HG03066 (cell line): Measurements from ENCODE around the gene PRXL2B.
A peak's percentile ranks its signal among the peaks of the same experiment; 100 is the strongest.

Experiments used
- ATAC-seq: cut with Tn5 transposase; IDR thresholded peaks from one replicate; pipeline ENCODE4 v1.9.1; 2021; ENCODE audit warnings: low read depth; ENCODE audit not compliant: unreplicated experiment

The PRXL2B gene, protein sequence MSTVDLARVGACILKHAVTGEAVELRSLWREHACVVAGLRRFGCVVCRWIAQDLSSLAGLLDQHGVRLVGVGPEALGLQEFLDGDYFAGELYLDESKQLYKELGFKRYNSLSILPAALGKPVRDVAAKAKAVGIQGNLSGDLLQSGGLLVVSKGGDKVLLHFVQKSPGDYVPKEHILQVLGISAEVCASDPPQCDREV

DNA sequence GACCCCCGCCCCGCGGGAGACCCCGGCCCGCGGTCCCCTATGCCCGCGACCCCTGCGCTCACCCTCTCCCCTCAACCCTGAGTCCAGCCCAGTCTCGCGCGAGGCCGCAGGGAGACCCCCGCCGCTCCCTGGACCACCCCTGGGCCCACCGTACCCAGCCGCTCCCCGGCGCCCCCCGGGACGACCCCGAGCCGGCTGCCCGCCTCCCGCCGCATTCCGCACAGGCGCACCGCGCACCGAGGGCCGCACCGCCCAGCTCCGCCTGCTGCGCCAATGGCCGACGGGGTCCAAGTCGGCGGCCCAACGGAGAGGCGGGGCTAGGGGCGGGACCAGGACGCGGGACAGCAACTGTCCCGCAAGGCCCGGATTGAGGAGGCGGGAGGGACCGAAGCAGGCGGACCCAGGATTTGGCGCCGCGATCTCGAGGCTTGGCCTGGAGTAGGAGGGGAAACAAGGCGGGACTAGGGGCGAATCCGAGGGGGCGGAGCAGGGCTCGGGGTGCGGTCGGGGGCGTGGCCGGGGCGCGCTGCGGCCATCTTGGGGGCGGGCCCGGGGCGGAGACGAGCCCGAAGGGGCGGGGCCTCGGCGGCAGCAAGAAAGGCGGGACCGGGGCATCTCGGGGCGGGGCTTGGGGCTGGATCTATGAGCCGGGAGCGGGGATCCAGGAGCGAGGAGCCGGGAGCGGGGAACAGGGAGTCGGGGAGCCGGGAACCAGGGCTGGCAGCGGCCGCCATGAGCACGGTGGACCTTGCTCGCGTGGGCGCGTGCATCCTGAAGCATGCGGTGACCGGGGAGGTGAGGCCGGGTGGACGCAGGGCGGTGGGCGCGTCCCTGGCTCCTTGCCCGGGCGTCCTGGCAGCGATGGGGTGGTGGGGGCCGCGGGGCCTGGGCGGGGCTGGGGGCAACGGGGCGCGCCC lies at the start of gene PRXL2B:
PRXL2B (plus strand) TSS at position 624 of the 917 bp plus-strand sequence; CDS start at position 733, 109 bp downstream.
- peak; percentile 56 for ATAC-seq

- no peak for ATAC-seq
Observed at GRCh38 chr1:2537784-2538115, 48.8 kb upstream of the PRXL2B start.

- no peak for ATAC-seq
Observed at GRCh38 chr1:2538376-2538775, 48.2 kb upstream of the PRXL2B start.

- ATAC-seq = no peak
Observed at GRCh38 chr1:2538872-2539271, 47.7 kb upstream of the PRXL2B start.

- no peak for ATAC-seq
Observed at GRCh38 chr1:2539312-2539907, 47.2 kb upstream of the PRXL2B start.

DNA sequence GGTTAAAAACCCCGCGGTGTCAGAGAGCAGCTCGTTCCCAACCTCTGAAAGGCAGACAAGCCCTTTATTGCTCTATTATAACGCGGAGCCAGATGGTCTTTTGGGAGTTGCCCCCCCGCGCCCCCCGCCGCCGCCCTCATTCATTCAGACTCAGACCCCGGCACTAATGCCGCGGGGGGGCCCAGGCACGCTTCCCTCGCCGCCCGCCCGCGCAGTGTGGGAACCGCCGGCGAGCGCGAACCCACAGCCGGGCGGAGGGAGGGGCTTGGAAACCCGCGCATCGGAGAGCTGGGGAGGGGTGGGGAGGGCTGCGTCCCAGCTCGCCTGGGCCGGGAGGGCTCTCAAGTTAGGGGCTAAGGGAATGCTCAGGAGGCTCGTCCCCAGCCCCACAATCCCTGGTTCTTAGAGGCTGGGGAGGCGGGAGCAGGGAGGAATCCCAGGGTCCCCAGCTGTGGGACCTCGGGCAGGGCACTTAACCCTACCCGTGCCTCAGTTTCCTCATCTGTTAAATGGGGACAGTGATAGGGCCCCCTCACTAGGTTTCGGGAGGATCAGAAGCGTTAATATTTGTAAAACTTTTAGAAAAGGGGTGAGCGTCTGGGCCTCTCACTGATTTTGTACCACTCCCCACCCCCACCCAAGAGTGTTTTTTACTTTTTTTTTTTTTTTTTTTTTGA lies 45.6 kb upstream of the PRXL2B start:
- ATAC-seq = no peak

GRCh38 chr1:2541619-2542245 lies 44.8 kb upstream of the PRXL2B start:
- no peak for ATAC-seq

- no peak for ATAC-seq
Observed at GRCh38 chr1:2542246-2542915, 44.2 kb upstream of the PRXL2B start.

DNA sequence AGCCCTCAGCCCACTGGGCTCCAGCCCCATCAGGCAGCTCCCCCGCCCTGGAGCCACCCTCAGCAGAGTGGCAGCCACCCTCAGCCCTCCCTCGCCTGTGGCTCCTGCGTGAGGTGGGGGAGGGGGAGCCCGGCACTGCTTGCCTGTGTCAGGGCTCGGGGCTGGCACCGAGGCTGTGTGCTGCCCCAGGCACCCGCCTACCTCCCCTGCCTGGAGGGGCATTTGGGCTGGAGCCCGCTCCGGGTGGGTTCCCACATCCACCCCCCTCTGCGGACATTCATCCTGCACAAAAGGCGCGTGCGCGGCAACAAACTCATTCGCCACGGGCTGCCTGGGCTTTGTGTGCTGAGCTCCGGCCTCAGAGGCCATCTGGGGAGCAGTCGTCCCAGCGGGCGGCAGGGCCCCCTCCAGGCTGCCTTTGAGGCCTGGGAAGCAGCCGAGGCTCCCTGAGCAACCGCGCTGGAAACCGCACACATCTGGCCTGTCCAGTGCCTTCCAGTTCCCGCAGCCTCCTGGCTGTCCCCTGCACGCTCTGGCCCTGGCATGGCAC lies 43.0 kb upstream of the PRXL2B start:
- no peak for ATAC-seq

- no peak for ATAC-seq
Observed at GRCh38 chr1:2544093-2544874, 42.3 kb upstream of the PRXL2B start.

DNA sequence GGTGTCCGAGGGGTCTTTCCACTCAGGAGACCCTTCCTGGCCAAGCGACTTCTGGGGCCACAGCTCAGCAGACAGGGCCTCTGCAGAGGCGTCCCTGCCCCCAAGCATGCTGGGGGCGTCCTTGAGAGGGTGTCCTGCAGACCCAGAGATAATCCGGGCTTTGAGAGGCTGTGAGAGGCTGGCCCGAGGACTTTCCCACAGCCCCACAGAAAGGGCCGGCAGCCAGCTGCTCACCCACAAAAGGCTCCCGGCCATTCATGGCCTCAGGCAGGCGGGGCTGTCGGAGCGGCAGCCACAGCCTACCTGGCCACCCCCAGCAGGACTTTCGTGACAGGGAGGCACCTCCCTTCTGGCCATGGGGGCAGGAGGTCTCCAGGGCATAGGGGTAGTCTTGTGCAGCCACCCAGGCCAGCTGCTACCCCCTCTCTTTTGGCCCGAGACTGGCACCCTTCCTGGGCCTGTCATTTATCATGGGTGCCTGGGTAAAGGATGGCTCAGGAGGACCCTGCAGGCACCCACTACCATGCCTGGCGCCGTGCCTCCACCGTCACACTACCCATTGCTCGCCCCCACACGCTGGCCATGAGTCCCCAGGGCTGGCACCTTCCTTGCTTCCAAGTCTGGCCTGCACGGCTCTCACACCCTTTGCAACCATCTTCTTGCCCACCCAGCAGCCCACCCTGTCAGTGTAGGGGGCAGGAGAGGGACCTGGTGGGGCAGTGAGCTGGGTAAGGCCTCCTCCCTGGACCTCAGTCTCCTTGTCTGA lies 41.5 kb upstream of the PRXL2B start:
- ATAC-seq = no peak

DNA sequence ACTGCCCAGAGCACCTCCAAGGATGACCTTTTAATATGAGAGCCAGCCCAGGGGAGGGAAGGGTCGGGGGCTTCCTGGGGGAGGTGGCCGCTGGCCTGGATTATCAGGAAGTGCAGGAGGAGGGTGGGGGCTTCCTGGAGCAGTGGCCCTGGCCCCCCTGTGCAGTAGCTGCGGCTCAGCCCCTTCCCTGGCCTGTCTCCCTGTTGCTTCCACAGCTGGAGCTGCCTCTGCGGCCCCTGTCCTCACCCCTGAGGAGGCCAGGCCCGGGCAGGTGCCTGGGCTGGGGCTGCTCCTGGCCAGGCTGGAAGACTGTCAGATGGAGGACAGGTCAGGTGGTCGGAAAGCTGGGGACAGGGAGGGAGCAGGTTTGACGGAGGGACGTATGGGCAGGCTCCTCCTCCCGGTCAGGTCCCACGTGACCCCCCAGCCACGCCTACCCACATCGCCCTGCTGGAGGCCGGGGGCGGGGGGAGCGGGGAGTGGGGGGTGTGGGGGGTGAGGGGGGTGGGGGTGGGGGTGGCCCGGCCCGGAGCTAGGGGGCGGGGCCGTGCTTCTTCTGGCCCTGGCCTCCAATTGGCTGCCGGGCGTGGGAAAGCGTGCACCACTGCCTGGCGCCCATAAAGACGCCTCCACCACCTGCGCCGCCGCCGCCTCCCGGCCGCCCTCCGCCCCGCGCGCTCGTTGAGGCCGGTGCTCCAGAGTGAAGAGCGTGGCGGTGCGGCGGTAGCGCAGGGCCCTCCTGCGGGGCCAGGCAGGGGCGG lies 40.6 kb upstream of the PRXL2B start:
- ATAC-seq = peak; percentile 26

DNA sequence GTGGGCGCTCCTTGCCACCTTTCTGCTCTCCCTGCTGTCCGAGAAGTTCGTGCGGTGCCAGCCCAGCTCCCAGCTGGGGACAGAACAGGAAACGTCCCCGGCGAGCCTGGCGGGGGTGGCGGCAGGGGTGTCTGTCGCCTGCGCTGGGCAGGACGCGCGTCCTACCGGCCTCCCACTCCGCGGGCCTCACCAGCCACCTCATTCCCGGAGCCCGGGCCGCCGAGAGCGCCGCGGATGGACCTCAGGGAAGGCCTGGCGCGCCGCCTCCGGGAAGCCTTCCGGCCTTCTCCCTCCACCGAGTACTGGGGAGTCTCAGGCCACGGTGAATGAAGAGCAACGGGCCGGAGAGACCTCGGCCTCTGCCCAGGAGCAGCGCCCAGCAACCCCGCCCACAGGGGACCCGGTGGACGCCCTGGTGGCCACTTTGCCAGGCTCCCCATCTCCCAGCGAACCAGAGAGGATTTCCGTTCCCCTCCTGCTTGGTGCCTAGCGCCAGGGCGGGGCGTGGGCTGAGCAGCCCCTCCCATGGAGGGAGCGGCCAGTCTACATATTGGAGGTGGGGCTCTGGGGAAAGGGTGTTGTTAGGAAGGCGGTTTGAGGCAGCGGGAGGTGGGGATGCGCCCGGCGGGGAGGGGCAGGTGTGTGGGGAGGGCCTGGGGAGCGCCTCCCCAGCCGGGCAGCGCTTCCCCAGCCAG lies 39.9 kb upstream of the PRXL2B start:
- peak; percentile 37 for ATAC-seq

DNA sequence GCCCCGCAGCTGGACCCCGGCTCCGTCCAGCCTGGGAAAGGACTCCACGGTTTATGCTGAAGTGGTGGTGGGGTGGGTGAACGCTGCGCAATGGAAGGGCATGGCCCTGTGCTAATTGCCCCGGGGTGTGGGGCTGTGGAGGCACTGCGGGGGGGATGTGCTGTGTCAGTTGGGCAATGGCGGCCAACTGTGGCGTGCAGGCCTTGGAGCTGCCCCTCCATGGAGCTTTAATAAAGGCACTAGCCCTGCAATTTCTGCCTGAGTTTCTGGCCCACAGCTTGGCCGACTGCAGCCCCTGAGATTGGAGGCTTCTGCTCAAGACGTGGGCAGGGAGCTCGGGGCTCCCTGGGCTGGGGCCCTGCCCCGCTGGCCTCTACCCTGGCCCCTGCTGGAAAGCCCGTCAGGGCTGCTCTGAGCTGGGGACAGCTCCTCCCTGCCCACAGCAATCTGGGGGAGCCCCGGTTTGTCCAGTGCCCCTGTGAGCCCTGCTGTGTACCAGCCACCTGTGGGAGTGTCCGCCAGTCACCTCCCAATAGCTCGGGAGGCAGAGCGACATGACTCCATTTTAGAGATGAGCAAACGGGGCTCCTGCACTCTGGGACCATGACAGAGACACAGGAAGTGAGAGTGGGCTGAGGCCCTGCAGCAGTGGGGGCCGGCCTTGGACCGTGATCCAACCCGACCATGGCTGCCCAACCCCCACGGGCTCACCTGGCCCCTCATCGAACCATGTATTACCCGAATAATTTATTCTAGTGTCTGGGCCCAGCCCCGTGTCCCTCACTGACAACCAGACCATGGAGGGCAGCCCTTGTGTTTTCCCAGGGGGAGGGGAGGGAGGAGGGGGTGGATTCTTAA lies 39.1 kb upstream of the PRXL2B start:
- ATAC-seq = peak; percentile 15

DNA sequence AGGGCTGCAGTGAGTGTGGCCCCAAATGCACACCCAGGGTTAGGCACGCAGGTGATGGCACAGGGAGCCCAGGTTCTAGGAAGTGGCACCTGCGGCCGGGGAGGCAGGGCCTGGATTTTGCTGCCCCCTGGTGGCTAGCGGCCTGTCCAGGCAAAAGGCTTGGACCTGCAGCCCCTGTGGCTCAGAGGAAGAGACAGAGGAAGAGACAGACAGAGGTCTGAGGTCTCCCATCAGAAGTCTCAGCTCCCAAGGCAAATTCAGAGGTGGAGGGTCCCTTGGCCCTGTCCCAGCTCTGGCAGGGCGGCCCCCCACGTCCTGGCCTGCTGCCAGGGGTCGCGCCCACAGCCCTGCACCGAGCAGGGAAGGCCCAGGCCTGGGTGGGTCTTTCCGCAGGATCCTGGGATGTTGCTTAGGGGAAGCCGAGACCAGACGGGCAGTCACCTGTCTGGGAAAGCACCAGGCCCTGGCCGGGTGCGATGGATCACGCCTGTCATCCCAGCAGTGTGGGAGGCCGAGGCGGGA lies 38.4 kb upstream of the PRXL2B start:
- ATAC-seq = no peak
